Testis (tissue), 3 donors: ENCODE results near the gene RCL1. TPM values are rescaled to one million over a fixed set of nuclear protein-coding genes. Genes with fewer than 3 reads are reported as not detected.
A peak's percentile ranks its signal among the peaks of the same experiment; 100 is the strongest.

Source experiments
- DNase-seq: peaks from one replicate; pipeline ENCODE4 v3.0.0-alpha.2; 2019
- H3K27ac ChIP-seq, 2 donors: fragments of 200-600 bp; sonication (generic); one replicate each; pipeline ENCODE4 v1.5.1; 2019
- H3K27me3 ChIP-seq: fragments of 200-600 bp; sonication (generic); one replicate; pipeline ENCODE4 v1.5.1; 2019
- H3K36me3 ChIP-seq: fragments of 200-600 bp; sonication (generic); one replicate; pipeline ENCODE4 v1.5.1; 2017; ENCODE audit warnings: low read depth; ENCODE audit errors: missing control alignments
- H3K4me1 ChIP-seq: fragments of 200-600 bp; sonication (generic); one replicate; pipeline ENCODE4 v1.5.1; 2019
- H3K4me3 ChIP-seq, 2 donors: fragments of 200-600 bp; sonication (generic); one replicate each; pipeline ENCODE4 v1.5.1; 2017 to 2019
- H3K9me3 ChIP-seq: fragments of 200-600 bp; sonication (generic); one replicate; pipeline ENCODE4 v1.5.1; 2017
- POLR2A ChIP-seq: fragments of 450-650 bp; IDR thresholded peaks from one replicate; pipeline ENCODE4 v1.6.1; 2017; ENCODE audit warnings: antibody characterized with exemption, mild to moderate bottlenecking, moderate library complexity
- WGBS, 2 donors: methylation state at CpG; one replicate each; pipeline ENCODE4 v1.1.5; 2018; 5-methylcytosine and 5-hydroxymethylcytosine counted together
- intact Hi-C: fragments of 100-400 bp; cut with DNase I; formaldehyde crosslinking; loops from one replicate; pipeline ENCODE4 v1.15.1; 2023; ENCODE audit warnings: low total_unique reads
- polyA plus RNA-seq: library from polyadenylated mRNA; stranded (reverse); fragments of 350-450 nt; fragmentation: Illumina TruSeq; extraction: RNeasy Lipid Tissue Mini Kit (QIAGEN cat#74804); gene quantifications from one replicate; pipeline ENCODE4 v1.2.3, GENCODE V29; 2014; ENCODE audit warnings: low read depth, low replicate concordance; ENCODE audit not compliant: insufficient read depth
- total RNA-seq, 2 donors: library from RNA; depleted of rRNA; stranded (reverse); fragments of >200 nt; gene quantifications; one replicate each; pipeline ENCODE4 v1.2.3, GENCODE V29; 2016
- TF ChIP-seq, protein P1 (sequence below), 3 experiments: fragments of 450-650 bp in 2 of 3; fragments of 200-600 bp in 1 of 3; sonication (generic) in 1 of 3; IDR thresholded peaks; one replicate each; pipeline ENCODE4 v1.5.1; 2016 to 2019; ENCODE audit warnings: antibody characterized with exemption in 3 of 3, mild to moderate bottlenecking in 2 of 3, moderate library complexity in 1 of 3

RCL1 gene
- total and polyA plus RNA-seq, 3 donors from 2014 or later = 27.2 to 37.9 (median 28.9) TPM

GRCh38 chr9:4857163-4857810 lies 64.5 kb downstream of the RCL1 start:
- intact Hi-C loops = no loop called here
- TF ChIP-seq, protein P1, sequence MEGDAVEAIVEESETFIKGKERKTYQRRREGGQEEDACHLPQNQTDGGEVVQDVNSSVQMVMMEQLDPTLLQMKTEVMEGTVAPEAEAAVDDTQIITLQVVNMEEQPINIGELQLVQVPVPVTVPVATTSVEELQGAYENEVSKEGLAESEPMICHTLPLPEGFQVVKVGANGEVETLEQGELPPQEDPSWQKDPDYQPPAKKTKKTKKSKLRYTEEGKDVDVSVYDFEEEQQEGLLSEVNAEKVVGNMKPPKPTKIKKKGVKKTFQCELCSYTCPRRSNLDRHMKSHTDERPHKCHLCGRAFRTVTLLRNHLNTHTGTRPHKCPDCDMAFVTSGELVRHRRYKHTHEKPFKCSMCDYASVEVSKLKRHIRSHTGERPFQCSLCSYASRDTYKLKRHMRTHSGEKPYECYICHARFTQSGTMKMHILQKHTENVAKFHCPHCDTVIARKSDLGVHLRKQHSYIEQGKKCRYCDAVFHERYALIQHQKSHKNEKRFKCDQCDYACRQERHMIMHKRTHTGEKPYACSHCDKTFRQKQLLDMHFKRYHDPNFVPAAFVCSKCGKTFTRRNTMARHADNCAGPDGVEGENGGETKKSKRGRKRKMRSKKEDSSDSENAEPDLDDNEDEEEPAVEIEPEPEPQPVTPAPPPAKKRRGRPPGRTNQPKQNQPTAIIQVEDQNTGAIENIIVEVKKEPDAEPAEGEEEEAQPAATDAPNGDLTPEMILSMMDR (IDR thresholded peaks at IDR 0.05) = no peak
- no peak for TF ChIP-seq POLR2A

GRCh38 chr9:4859035-4859434 lies 66.3 kb downstream of the RCL1 start:
- TF ChIP-seq, protein P1 (IDR thresholded peaks at IDR 0.05) = no peak
- no peak for TF ChIP-seq POLR2A
- DNase-seq = no peak
- intact Hi-C loops = no loop called here
- WGBS, 2 donors = 92 to 95% methylated on average over 6 of the region's 6 CpGs
- no peaks in the 10 kb centered on the region for H3K36me3 ChIP-seq
- no peak overlapping the region for H3K4me3 ChIP-seq
- H3K9me3 ChIP-seq = no peaks in the 10 kb centered on the region
- no peak overlapping the region for H3K27ac ChIP-seq
- no peaks in the 10 kb centered on the region for H3K27me3 ChIP-seq
- peaks cover 10% of the 10 kb centered on the region for H3K4me1 ChIP-seq

More at GRCh38 chr9:4857163-4857810, 64.5 kb downstream of the RCL1 start:
- H3K4me1 ChIP-seq = peaks cover 13% of the 10 kb centered on the region
- no peaks in the 10 kb centered on the region for H3K36me3 ChIP-seq
- no peak for DNase-seq
- peak overlapping the region; percentile 14 to 77 for H3K27ac ChIP-seq
- no peak overlapping the region for H3K4me3 ChIP-seq
- H3K9me3 ChIP-seq = no peaks in the 10 kb centered on the region
- H3K27me3 ChIP-seq = no peaks in the 10 kb centered on the region
- WGBS, 2 donors = 78 to 89% methylated on average over 8 of the region's 8 CpGs

GRCh38 chr9:4860383-4860782 lies 67.6 kb downstream of the RCL1 start:
- no peak for DNase-seq
- no peak overlapping the region for H3K27ac ChIP-seq
- intact Hi-C loops = no loop called here
- WGBS, 2 donors = 47 to 97% methylated on average over 2 of the region's 2 CpGs
- H3K36me3 ChIP-seq = no peaks in the 10 kb centered on the region
- no peaks in the 10 kb centered on the region for H3K9me3 ChIP-seq
- H3K4me3 ChIP-seq = no peak overlapping the region
- H3K27me3 ChIP-seq = no peaks in the 10 kb centered on the region
- peaks cover 10% of the 10 kb centered on the region for H3K4me1 ChIP-seq
- TF ChIP-seq, protein P1 (IDR thresholded peaks at IDR 0.05) = no peak
- TF ChIP-seq POLR2A = no peak

DNA sequence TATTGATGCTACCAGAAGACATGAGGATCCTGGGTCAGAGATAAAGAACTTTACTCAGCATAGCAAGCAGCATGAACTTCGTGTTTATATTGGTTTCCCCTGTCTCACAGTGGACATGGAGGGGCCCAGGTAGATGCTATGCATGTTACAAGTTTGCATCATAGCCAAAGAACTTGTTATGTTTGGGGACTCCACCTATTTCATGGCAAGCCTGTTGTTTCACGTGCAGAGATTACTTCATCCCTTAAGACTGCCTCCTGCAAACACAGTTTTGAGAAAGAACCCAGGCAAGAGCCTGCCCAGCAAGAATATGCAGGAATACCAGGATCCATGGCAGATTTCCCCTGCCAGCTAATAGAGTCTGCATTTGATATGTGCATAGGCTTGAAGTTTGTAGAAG lies 68.4 kb downstream of the RCL1 start:
- Histone ChIP-seq H3K27ac (no peak overlapping the region), H3K9me3 (no peaks in the 10 kb centered on the region), H3K4me1 (peaks cover 7% of the 10 kb centered on the region), H3K36me3 (no peaks in the 10 kb centered on the region), H3K4me3 (no peak overlapping the region), H3K27me3 (no peaks in the 10 kb centered on the region)
- intact Hi-C loops = no loop called here
- TF ChIP-seq, protein P1 (IDR thresholded peaks at IDR 0.05) = no peak
- TF ChIP-seq POLR2A = no peak
- DNase-seq = no peak
- 83 to 88% methylated on average over 2 of the region's 2 CpGs for WGBS, 2 donors
